ENCODE data around the gene MAP3K20.
"Not testable (repeated sequence)": the region's sequence is repeated elsewhere in the genome, so short reads cannot be mapped to it uniquely, and the experiment has no call there.

MAP3K20 gene

GRCh38 chr2:173290046-173290445 is 214.4 kb downstream of the MAP3K20 start:
- no peak for ATAC-seq (ENCODE audit: low read depth)
- Mint-ChIP-seq H3K4me3 (no peak overlapping the region), H3K27ac (no peak overlapping the region), H3K9me3 (peaks cover 2% of the 10 kb centered on the region), H3K36me3 (no peaks in the 10 kb centered on the region), H3K4me1 (peaks cover 4% of the 10 kb centered on the region), H3K27me3 (peaks cover 1% of the 10 kb centered on the region)
- no peak for DNase-seq (ENCODE audit: low spot score in 2 of 2)

GRCh38 chr2:173290518-173290917 is 214.9 kb downstream of the MAP3K20 start:
- H3K27me3 Mint-ChIP-seq: peaks cover 1% of the 10 kb centered on the region
- peaks cover 4% of the 10 kb centered on the region for H3K4me1 Mint-ChIP-seq
- H3K9me3 Mint-ChIP-seq: peaks cover 2% of the 10 kb centered on the region
- no peak overlapping the region for H3K4me3 Mint-ChIP-seq
- no peak for ATAC-seq (ENCODE audit: low read depth)
- no peak for DNase-seq (ENCODE audit: low spot score in 2 of 2)
- H3K36me3 Mint-ChIP-seq: no peaks in the 10 kb centered on the region
- H3K27ac Mint-ChIP-seq: no peak overlapping the region

GRCh38 chr2:173291412-173291811 is 215.8 kb downstream of the MAP3K20 start:
- no peaks in the 10 kb centered on the region for H3K36me3 Mint-ChIP-seq

GRCh38 chr2:173296235-173296634 is 220.6 kb downstream of the MAP3K20 start:
- no peak overlapping the region for H3K4me3 Mint-ChIP-seq
- H3K4me1 Mint-ChIP-seq: no peaks in the 10 kb centered on the region
- H3K9me3 Mint-ChIP-seq: peaks cover 8% of the 10 kb centered on the region
- H3K27me3 Mint-ChIP-seq: peaks cover 2% of the 10 kb centered on the region
- H3K27ac Mint-ChIP-seq: no peak overlapping the region
- ATAC-seq (ENCODE audit: low read depth): no peak
- DNase-seq (ENCODE audit: low spot score in 2 of 2): no peak
- H3K36me3 Mint-ChIP-seq: peaks cover 3% of the 10 kb centered on the region

More at GRCh38 chr2:173291412-173291811, 215.8 kb downstream of the MAP3K20 start:
- no peak for DNase-seq (ENCODE audit: low spot score in 2 of 2)
- no peak overlapping the region for H3K4me3 Mint-ChIP-seq
- H3K27ac Mint-ChIP-seq: no peak overlapping the region
- H3K4me1 Mint-ChIP-seq: peaks cover 2% of the 10 kb centered on the region
- H3K27me3 Mint-ChIP-seq: peaks cover 1% of the 10 kb centered on the region
- no peak for ATAC-seq (ENCODE audit: low read depth)
- peaks cover 2% of the 10 kb centered on the region for H3K9me3 Mint-ChIP-seq

GRCh38 chr2:173298536-173299097 is 223.0 kb downstream of the MAP3K20 start:
- ATAC-seq (ENCODE audit: low read depth) (no peak), DNase-seq (ENCODE audit: low spot score in 2 of 2) (no peak)
- peaks cover 3% of the 10 kb centered on the region for H3K36me3 Mint-ChIP-seq
- no peak overlapping the region for H3K4me3 Mint-ChIP-seq
- H3K4me1 Mint-ChIP-seq: no peaks in the 10 kb centered on the region
- peaks cover 9% of the 10 kb centered on the region for H3K9me3 Mint-ChIP-seq
- no peak overlapping the region for H3K27ac Mint-ChIP-seq
- peaks cover 3% of the 10 kb centered on the region for H3K27me3 Mint-ChIP-seq

- ATAC-seq (ENCODE audit: low read depth) (no peak), DNase-seq (ENCODE audit: low spot score in 2 of 2) (no peak)
- no peak overlapping the region for H3K4me3 Mint-ChIP-seq
- H3K27me3 Mint-ChIP-seq: peaks cover 3% of the 10 kb centered on the region
- no peaks in the 10 kb centered on the region for H3K4me1 Mint-ChIP-seq
- no peak overlapping the region for H3K27ac Mint-ChIP-seq
- peaks cover 3% of the 10 kb centered on the region for H3K36me3 Mint-ChIP-seq
- H3K9me3 Mint-ChIP-seq: peaks cover 9% of the 10 kb centered on the region
These were observed 224.1 kb downstream of the MAP3K20 start for GRCh38 chr2:173299764-173300163.

GRCh38 chr2:173300458-173300857 is 224.8 kb downstream of the MAP3K20 start:
- ATAC-seq (ENCODE audit: low read depth) (no peak), DNase-seq (ENCODE audit: low spot score in 2 of 2) (no peak)
- Mint-ChIP-seq H3K4me1 (no peaks in the 10 kb centered on the region), H3K36me3 (peaks cover 3% of the 10 kb centered on the region), H3K27me3 (peaks cover 3% of the 10 kb centered on the region), H3K27ac (no peak overlapping the region), H3K4me3 (no peak overlapping the region), H3K9me3 (peaks cover 9% of the 10 kb centered on the region)

- H3K36me3 Mint-ChIP-seq; H3K27ac Mint-ChIP-seq; H3K4me1 Mint-ChIP-seq; DNase-seq (ENCODE audit: low spot score in 2 of 2); H3K4me3 Mint-ChIP-seq; ATAC-seq (ENCODE audit: low read depth); H3K27me3 Mint-ChIP-seq; H3K9me3 Mint-ChIP-seq: not testable (repeated sequence)
These were observed 225.9 kb downstream of the MAP3K20 start for GRCh38 chr2:173301549-173301948.

- no peak for DNase-seq (ENCODE audit: low spot score in 2 of 2)
- no peak for ATAC-seq (ENCODE audit: low read depth)
- no peak overlapping the region for H3K4me3 Mint-ChIP-seq
- no peak overlapping the region for H3K27ac Mint-ChIP-seq
- no peaks in the 10 kb centered on the region for H3K36me3 Mint-ChIP-seq
- peaks cover 5% of the 10 kb centered on the region for H3K9me3 Mint-ChIP-seq
- H3K27me3 Mint-ChIP-seq: peaks cover 6% of the 10 kb centered on the region
- peaks cover 9% of the 10 kb centered on the region for H3K4me1 Mint-ChIP-seq
These were observed 229.7 kb downstream of the MAP3K20 start for GRCh38 chr2:173305303-173305702.

- H3K9me3 Mint-ChIP-seq: no peaks in the 10 kb centered on the region
- H3K4me3 Mint-ChIP-seq: peak overlapping the region; percentile 30
- H3K4me1 Mint-ChIP-seq: peaks cover 9% of the 10 kb centered on the region
- H3K27ac Mint-ChIP-seq: peak overlapping the region; percentile 10
- peaks cover 5% of the 10 kb centered on the region for H3K27me3 Mint-ChIP-seq
- ATAC-seq (ENCODE audit: low read depth): peak; percentile 89
- no peak for DNase-seq (ENCODE audit: low spot score in 2 of 2)
- no peaks in the 10 kb centered on the region for H3K36me3 Mint-ChIP-seq
These were observed 231.6 kb downstream of the MAP3K20 start for GRCh38 chr2:173307293-173307692.

GRCh38 chr2:173309370-173309769 is 233.7 kb downstream of the MAP3K20 start:
- not testable (repeated sequence) for H3K4me3 Mint-ChIP-seq; H3K27ac Mint-ChIP-seq; H3K36me3 Mint-ChIP-seq; H3K9me3 Mint-ChIP-seq; ATAC-seq (ENCODE audit: low read depth); DNase-seq (ENCODE audit: low spot score in 2 of 2); H3K4me1 Mint-ChIP-seq; H3K27me3 Mint-ChIP-seq

GRCh38 chr2:173311844-173312606 is 236.4 kb downstream of the MAP3K20 start:
- no peak overlapping the region for H3K27ac Mint-ChIP-seq
- H3K27me3 Mint-ChIP-seq: peaks cover 5% of the 10 kb centered on the region
- H3K4me3 Mint-ChIP-seq: no peak overlapping the region
- ATAC-seq (ENCODE audit: low read depth) (no peak), DNase-seq (ENCODE audit: low spot score in 2 of 2) (no peak)
- peaks cover 5% of the 10 kb centered on the region for H3K4me1 Mint-ChIP-seq
- H3K9me3 Mint-ChIP-seq: no peaks in the 10 kb centered on the region
- H3K36me3 Mint-ChIP-seq: no peaks in the 10 kb centered on the region
